A673 (cell line): Measurements from ENCODE around the gene IFI35.

ENCODE experiments used
- CTCF ChIP-seq: fragments of 300-800, 200-600 bp; sonication (generic); conservative IDR thresholded peaks from 2 replicates; pipeline ENCODE4 v1.5.1; 2017; ENCODE audit warnings: low read depth, mild to moderate bottlenecking, antibody characterized with exemption, low read length, moderate library complexity, mixed read lengths
- EZH2 ChIP-seq: fragments of 200-600 bp; sonication (generic); IDR thresholded peaks from 2 replicates; pipeline ENCODE4 v1.6.1; 2017; ENCODE audit warnings: borderline replicate concordance, low read depth, mild to moderate bottlenecking, mixed read lengths, antibody characterized with exemption, low read length; ENCODE audit not compliant: poor library complexity, severe bottlenecking

GRCh38 chr17:43026595-43026994 is 20.0 kb downstream of the IFI35 start:
- TF ChIP-seq EZH2 (no peak), CTCF (no peak)
